H1 (cell line): ENCODE measurements around the gene MBNL3.

Experiments
- ASH2L ChIP-seq: fragments of 200-600, 300-600 bp; sonication (generic); IDR thresholded peaks from one replicate; pipeline ENCODE4 v1.7.1; 2017; ENCODE audit warnings: low read length
- CTCF ChIP-seq, 3 experiments: IDR thresholded peaks; 1 replicate in 2 of 3; 2 replicates in 1 of 3; pipeline versions ENCODE4 v1.5.1 to v1.6.1; 2011; ENCODE audit warnings: low read length in 3 of 3, mild to moderate bottlenecking in 3 of 3, inconsistent platforms in 2 of 3, low read depth in 1 of 3, moderate library complexity in 1 of 3; ENCODE audit not compliant: insufficient read depth in 1 of 3; ENCODE audit errors: control extremely low read depth in 1 of 3
- E2F6 ChIP-seq: IDR thresholded peaks from 2 replicates; pipeline ENCODE4 v1.6.1; 2012; ENCODE audit warnings: inconsistent platforms
- EZH2 ChIP-seq: fragments of 200-600 bp; sonication (generic); IDR thresholded peaks from 2 replicates; pipeline ENCODE4 v1.7.1; 2012; ENCODE audit warnings: low read depth, mild to moderate bottlenecking, moderate library complexity, low read length, inconsistent platforms; ENCODE audit not compliant: severe bottlenecking
- JUND ChIP-seq: IDR thresholded peaks from 2 replicates; pipeline ENCODE4 v1.6.1; 2011; ENCODE audit warnings: mild to moderate bottlenecking, improper control_type of control experiment, low read length
- PHF8 ChIP-seq: fragments of 200-600 bp; sonication (generic); conservative IDR thresholded peaks from 2 replicates; pipeline ENCODE4 v1.7.1; 2012; ENCODE audit warnings: low read depth, mild to moderate bottlenecking, inconsistent platforms, low read length, moderate library complexity
- POLR2A ChIP-seq, 2 experiments: IDR thresholded peaks; 1 replicate in 1 of 2; 2 replicates in 1 of 2; pipeline ENCODE4 v1.6.1; 2011; ENCODE audit warnings: low read depth in 2 of 2, low read length in 2 of 2, mild to moderate bottlenecking in 2 of 2; ENCODE audit errors: control extremely low read depth in 1 of 2
- SAP30 ChIP-seq: fragments of 300-600 bp; sonication (generic); IDR thresholded peaks from 2 replicates; pipeline ENCODE4 v1.7.1; 2012; ENCODE audit warnings: low read length, moderate library complexity, mild to moderate bottlenecking, inconsistent platforms; ENCODE audit not compliant: insufficient read depth, insufficient replicate concordance
- SIX5 ChIP-seq: IDR thresholded peaks from 2 replicates; pipeline ENCODE4 v1.6.1; 2011; ENCODE audit warnings: mild to moderate bottlenecking, low read depth, low read length
- SRF ChIP-seq: IDR thresholded peaks from 2 replicates; pipeline ENCODE4 v1.6.1; 2011; ENCODE audit warnings: mild to moderate bottlenecking, low read depth, low read length, moderate library complexity

GRCh38 chrX:132393485-132393884 is 95.4 kb downstream of the MBNL3 start:
- TF ChIP-seq ASH2L, result no peak
- TF ChIP-seq EZH2, result no peak
- no peak for TF ChIP-seq CTCF (IDR thresholded peaks at IDR 0.05; ENCODE audit: control extremely low read depth in 1 of 3, insufficient read depth in 1 of 3, low read depth in 1 of 3, low read length in 3 of 3)
- TF ChIP-seq POLR2A (IDR thresholded peaks at IDR 0.05; ENCODE audit: control extremely low read depth in 1 of 2, low read depth in 2 of 2, low read length in 2 of 2), result no peak
- TF ChIP-seq JUND, result no peak
- no peak for TF ChIP-seq PHF8
- TF ChIP-seq E2F6, result no peak
- TF ChIP-seq SAP30, result no peak
- no peak for TF ChIP-seq SRF
- no peak for TF ChIP-seq SIX5
